ENCODE data around the gene TMEM156. TPM values are rescaled to one million over a fixed set of nuclear protein-coding genes. Genes with fewer than 3 reads are reported as not detected.

TMEM156 gene
- polyA plus RNA-seq, 1 of the 3 experiments (the other 2 are of a cell fraction), result 0.13 TPM

- no peaks in the 10 kb centered on the region for H3K27me3 ChIP-seq (ENCODE audit: insufficient read depth)
- H4K20me1 ChIP-seq (ENCODE audit: insufficient read depth), result no peaks in the 10 kb centered on the region
- H3K9me2 ChIP-seq, result no peaks in the 10 kb centered on the region
- peak; percentile 34 for DNase-seq
- no peaks in the 10 kb centered on the region for H3K9me3 ChIP-seq
- H3K27ac ChIP-seq (ENCODE audit: low read depth in 2 of 2, low read length in 1 of 2), result no peak overlapping the region
- no peak overlapping the region for H3K9ac ChIP-seq
- peaks cover 5 to 21% of the 10 kb centered on the region in 2 experiments; a peak in 3 of 4 replicates for H3K4me1 ChIP-seq (ENCODE audit: control insufficient read depth in 1 of 2, insufficient read depth in 2 of 2, low read depth in 1 of 2, low read length in 1 of 2)
- ChIA-PET CTCF (interaction anchor here (0.7 to 2.5 kb wide), 6 partner anchors 66 to 207 kb away, joined by 3 to 7 read pairs (median 4); no protein-coding TSS in a partner anchor), POLR2A (no interaction called here)
- 84% methylated on average over 7 of the region's 7 CpGs for WGBS (ENCODE audit: low lambda C conversion rate)
- TF ChIP-seq NFIC (IDR thresholded peaks at IDR 0.05; ENCODE audit: borderline replicate concordance), result no peak
- TF ChIP-seq EP300 (IDR thresholded peaks at IDR 0.05; ENCODE audit: borderline replicate concordance in 1 of 2, low read depth in 1 of 2, low read length in 1 of 2), result peak in 1 of 2 experiments; percentile 61; a peak in 1 of 4 replicates
- TF ChIP-seq SIN3A (IDR thresholded peaks at IDR 0.05; ENCODE audit: borderline replicate concordance, low read depth, low read length), result no peak
- TF ChIP-seq TEAD4 (IDR thresholded peaks at IDR 0.05; ENCODE audit: borderline replicate concordance, insufficient read depth), result no peak
- TF ChIP-seq REST (IDR thresholded peaks at IDR 0.05; ENCODE audit: low read depth, low read length), result no peak
- 0 out of 2 replicates have a peak, but pooled peaks have one; percentile 15 for TF ChIP-seq RAD21 (IDR thresholded peaks at IDR 0.05; ENCODE audit: low read length)
- peak; percentile 43 for TF ChIP-seq CHD2 (IDR thresholded peaks at IDR 0.05; ENCODE audit: low read length, partially characterized antibody)
- no peak for TF ChIP-seq YY1 (IDR thresholded peaks at IDR 0.05; ENCODE audit: low read depth)
- TF ChIP-seq FOXJ3 (CRISPR knock-in tag; IDR thresholded peaks at IDR 0.05), result peak; percentile 78
- TF ChIP-seq RCOR1 (IDR thresholded peaks at IDR 0.05; ENCODE audit: low read length), result peak; percentile 60
- TF ChIP-seq MEF2A (IDR thresholded peaks at IDR 0.05; ENCODE audit: borderline replicate concordance, low read depth), result no peak
- no peak for TF ChIP-seq FOSL2 (IDR thresholded peaks at IDR 0.05; ENCODE audit: borderline replicate concordance, low read depth)
- TF ChIP-seq FOXM1 (IDR thresholded peaks at IDR 0.05; ENCODE audit: low read depth), result no peak
- no peak for TF ChIP-seq CTCF (IDR thresholded peaks at IDR 0.05)
- no peak for TF ChIP-seq MXI1 (IDR thresholded peaks at IDR 0.05; ENCODE audit: low read depth, low read length)
- TF ChIP-seq EZH2phosphoT487 (IDR thresholded peaks at IDR 0.05; ENCODE audit: borderline replicate concordance, low read depth), result no peak
- TF ChIP-seq USF2 (IDR thresholded peaks at IDR 0.05; ENCODE audit: borderline replicate concordance, low read depth, low read length), result no peak
- TF ChIP-seq RFX5 (IDR thresholded peaks at IDR 0.05; ENCODE audit: low read length), result no peak
- TF ChIP-seq GATA2 (CRISPR knock-in tag; IDR thresholded peaks at IDR 0.05), result peak; percentile 48; the same call in 1 of the 2 replicates
- H3K4me2 ChIP-seq, result no peak overlapping the region
- H3F3A ChIP-seq (replicated peaks; ENCODE audit: insufficient read depth), result no peaks in the 10 kb centered on the region
- no peak overlapping the region for H3K4me3 ChIP-seq (ENCODE audit: low read depth in 2 of 2, low read length in 1 of 2)
- H3K36me3 ChIP-seq (replicated peaks in 1 of 2; ENCODE audit: control insufficient read depth in 1 of 2, insufficient read depth in 2 of 2, low read length in 1 of 2), result no peaks in the 10 kb centered on the region
- no peak overlapping the region for H2AFZ ChIP-seq (ENCODE audit: low read depth)
- H3K79me2 ChIP-seq (ENCODE audit: insufficient read depth), result no peaks in the 10 kb centered on the region
Observed at GRCh38 chr4:38976308-38976707, 55.9 kb downstream of the TMEM156 start.
